NCI-H2029 (cell line): ENCODE data around the gene SDC1.

Experiments
- DNase-seq: peaks from one replicate; lab custom pipeline; 2025; lab: John Stamatoyannopoulos, UW

SDC1 gene

GRCh38 chr2:20169796-20170703, 54.9 kb downstream of the SDC1 start:
- DNase-seq, result no peak

- no peak for DNase-seq
These were observed 55.9 kb downstream of the SDC1 start for GRCh38 chr2:20168727-20169696.

GRCh38 chr2:20168048-20168726, 56.7 kb downstream of the SDC1 start:
- DNase-seq, result no peak

- DNase-seq, result no peak
These were observed 57.6 kb downstream of the SDC1 start for GRCh38 chr2:20167356-20167755.

GRCh38 chr2:20165677-20166509, 59.0 kb downstream of the SDC1 start:
- DNase-seq, result no peak

- DNase-seq, result no peak
These were observed 60.0 kb downstream of the SDC1 start for GRCh38 chr2:20164734-20165478.

- DNase-seq, result no peak
These were observed 60.7 kb downstream of the SDC1 start for GRCh38 chr2:20164061-20164733.

GRCh38 chr2:20159411-20160070, 65.4 kb downstream of the SDC1 start:
- no peak for DNase-seq

DNA sequence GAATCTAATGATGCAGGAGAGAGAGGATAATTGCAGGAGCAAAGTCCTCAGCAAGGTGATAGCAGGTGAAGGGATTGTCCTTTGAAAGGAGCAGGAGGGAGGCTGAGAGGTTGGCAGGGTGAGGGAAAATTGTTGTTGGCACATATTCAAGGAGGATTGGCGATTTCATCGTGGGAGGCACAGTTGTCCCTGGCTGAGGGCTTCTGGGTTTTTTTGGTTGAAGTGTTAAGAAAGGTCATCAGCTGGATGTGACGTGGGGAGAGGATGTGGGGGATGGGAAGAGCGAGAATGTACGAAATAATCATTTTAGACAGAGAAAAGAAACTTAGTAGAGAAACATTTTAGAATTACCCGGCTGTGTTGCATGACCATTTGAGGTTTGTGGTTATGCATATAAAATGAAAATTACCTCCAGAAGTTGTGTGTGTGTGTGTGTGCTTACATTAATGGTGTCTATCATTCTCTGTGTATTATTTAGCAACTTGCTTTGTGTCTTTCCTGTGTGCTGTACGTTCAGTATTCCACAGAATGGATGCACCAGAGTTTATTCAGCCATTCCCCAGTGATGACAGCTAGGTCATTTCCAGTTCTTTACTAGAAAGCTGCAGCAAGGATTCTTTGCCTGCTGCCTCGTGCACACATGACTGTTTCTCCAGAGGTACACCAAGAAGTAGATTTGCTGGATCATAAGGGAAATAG, 67.6 kb downstream of the SDC1 start:
- DNase-seq, result peak; percentile 22

DNA sequence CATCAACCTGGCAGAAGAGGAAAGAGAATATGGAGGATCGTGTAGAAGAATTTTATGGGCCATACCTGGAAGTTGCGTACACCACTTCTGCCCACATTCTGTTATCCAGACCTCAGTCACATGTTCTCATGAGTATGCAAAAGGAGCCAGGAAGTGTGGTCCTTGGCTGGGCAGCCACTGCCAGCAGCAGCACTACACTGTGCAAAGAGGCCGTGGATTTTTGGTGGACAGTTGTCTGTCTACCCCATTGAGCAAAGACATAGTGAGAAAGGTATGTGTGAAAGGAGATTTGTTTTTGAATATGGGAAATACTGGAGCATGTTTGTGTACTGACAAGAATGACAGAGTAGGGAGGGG, 68.1 kb downstream of the SDC1 start:
- DNase-seq, result no peak

DNA sequence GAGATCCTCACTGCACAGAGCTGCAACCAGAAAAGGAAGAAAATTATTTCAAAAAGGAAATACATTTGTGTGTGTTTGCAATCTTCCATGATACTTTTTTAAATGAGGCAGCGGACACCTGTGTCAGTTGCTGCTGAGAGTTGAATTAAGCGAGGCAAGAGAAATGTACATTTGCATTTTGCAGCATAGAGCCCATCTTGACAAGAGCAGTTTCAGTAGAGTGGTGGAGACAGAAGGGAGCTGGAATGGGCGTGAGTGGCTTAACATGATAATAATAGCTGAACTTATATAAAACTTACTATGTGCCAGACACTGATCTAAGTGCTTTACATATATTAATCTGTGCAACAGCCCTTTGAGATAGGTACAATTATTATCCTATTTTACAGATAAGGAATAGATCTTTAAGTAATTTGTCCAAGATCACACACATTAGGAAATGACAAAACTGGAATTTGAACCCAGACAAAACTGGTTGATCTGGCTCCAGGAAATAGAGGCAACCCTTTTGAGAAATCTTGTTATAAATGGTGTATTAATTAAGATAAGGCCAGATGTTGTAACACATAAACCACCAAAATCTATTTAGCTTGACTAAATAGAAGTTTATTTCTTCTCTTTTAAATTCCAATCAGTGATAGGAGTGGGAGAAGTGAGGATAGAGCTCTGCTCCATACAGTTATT, 68.7 kb downstream of the SDC1 start:
- DNase-seq, result no peak

DNA sequence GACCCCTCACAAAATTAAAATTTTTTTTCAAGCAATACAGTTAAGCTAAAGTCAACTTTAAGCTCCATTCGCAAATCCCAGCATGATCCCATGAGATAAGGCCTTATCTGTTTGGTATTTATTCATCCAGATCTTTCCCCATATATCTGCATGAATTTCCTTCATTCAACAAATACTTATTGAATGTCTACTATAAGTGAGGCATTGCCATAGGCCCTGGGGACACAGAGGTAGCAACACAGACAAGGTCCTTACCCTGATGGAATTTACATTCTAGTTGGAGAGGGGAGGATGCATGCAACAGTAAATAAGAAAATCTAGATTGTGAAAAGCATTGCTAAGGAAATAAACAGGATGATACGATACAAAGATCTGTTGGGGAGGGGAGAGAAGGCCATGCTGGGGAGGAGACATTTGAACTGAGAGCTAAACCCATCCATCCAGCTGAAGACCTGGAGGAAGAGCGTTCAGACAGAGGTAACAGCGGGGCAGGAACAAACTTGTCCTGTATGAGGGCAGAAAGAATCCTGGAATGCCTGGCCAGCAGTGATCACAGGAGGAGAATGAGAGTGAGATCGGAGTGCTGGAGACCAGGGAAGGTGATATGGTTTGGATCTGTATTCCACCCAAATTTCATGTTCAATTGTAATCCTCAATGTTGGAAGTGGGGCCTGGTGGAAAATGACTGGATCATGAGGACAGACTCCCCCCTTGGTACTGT, 71.6 kb downstream of the SDC1 start:
- no peak for DNase-seq

GRCh38 chr2:20150806-20151571, 73.9 kb downstream of the SDC1 start:
- no peak for DNase-seq
